Loucy (cell line): ENCODE results near the gene OGA.

Experiments used
- H2AFZ ChIP-seq: fragments of 200-600 bp; sonication (generic); 2 replicates; pipeline ENCODE4 v1.6.0; 2016; ENCODE audit warnings: antibody characterized with exemption, mild to moderate bottlenecking, low read length, moderate library complexity
- H3F3A ChIP-seq: fragments of 200-600 bp; 2 replicates; pipeline ENCODE4 v1.6.0; 2016; ENCODE audit warnings: antibody characterized with exemption, low read depth, mild to moderate bottlenecking
- H3K27me3 ChIP-seq: fragments of 200-600 bp; sonication (generic); 2 replicates; pipeline ENCODE4 v1.6.1; 2014; ENCODE audit warnings: low read length, mild to moderate bottlenecking; ENCODE audit not compliant: insufficient read depth, poor library complexity, severe bottlenecking
- H3K36me3 ChIP-seq: fragments of 200-600 bp; sonication (generic); 2 replicates; pipeline ENCODE4 v1.6.1; 2016; ENCODE audit warnings: low read length; ENCODE audit not compliant: insufficient read depth
- H3K4me1 ChIP-seq: fragments of 200-600 bp; sonication (generic); 2 replicates; pipeline ENCODE4 v1.5.1; 2014; ENCODE audit warnings: low read length, mild to moderate bottlenecking; ENCODE audit not compliant: insufficient read depth, poor library complexity, severe bottlenecking
- H3K4me2 ChIP-seq: fragments of 200-600 bp; sonication (generic); 2 replicates; pipeline ENCODE4 v1.6.0; 2014; ENCODE audit warnings: antibody characterized with exemption, low read length, low read depth, mild to moderate bottlenecking; ENCODE audit not compliant: poor library complexity, severe bottlenecking
- H3K4me3 ChIP-seq: fragments of 200-600 bp; sonication (generic); 2 replicates; pipeline ENCODE4 v1.5.1; 2014; ENCODE audit warnings: low read length, mild to moderate bottlenecking, mixed read lengths; ENCODE audit not compliant: poor library complexity, severe bottlenecking
- H3K79me2 ChIP-seq: fragments of 200-600 bp; sonication (generic); 2 replicates; pipeline ENCODE4 v1.6.1; 2014; ENCODE audit warnings: low read length; ENCODE audit not compliant: insufficient read depth
- H3K9ac ChIP-seq: fragments of 200-600 bp; sonication (generic); 2 replicates; pipeline ENCODE4 v1.6.0; 2014; ENCODE audit warnings: mild to moderate bottlenecking, low read depth, low read length, moderate library complexity; ENCODE audit not compliant: poor library complexity, severe bottlenecking
- H3K9me2 ChIP-seq: fragments of 200-600 bp; sonication (generic); replicated peaks from 2 replicates; pipeline ENCODE4 v1.6.1; 2016; ENCODE audit warnings: low read depth, low read length, mixed read lengths
- H3K9me3 ChIP-seq: fragments of 200-600 bp; sonication (generic); 2 replicates; pipeline ENCODE4 v1.6.1; 2014; ENCODE audit warnings: mild to moderate bottlenecking, antibody characterized with exemption, low read length, low read depth; ENCODE audit not compliant: insufficient read depth
- H4K20me1 ChIP-seq: fragments of 200-600 bp; sonication (generic); 2 replicates; pipeline ENCODE4 v1.6.0; 2014; ENCODE audit warnings: antibody characterized with exemption, low read length, mild to moderate bottlenecking; ENCODE audit not compliant: insufficient read depth, poor library complexity, severe bottlenecking
- EZH2phosphoT487 ChIP-seq: fragments of 200-600 bp; IDR thresholded peaks from 2 replicates; pipeline ENCODE4 v1.6.1; 2018; ENCODE audit warnings: antibody characterized with exemption, mild to moderate bottlenecking, moderate library complexity, borderline replicate concordance
- TF ChIP-seq, protein P1 (sequence below): fragments of 200-600 bp; sonication (generic); conservative IDR thresholded peaks from 2 replicates; pipeline ENCODE4 v1.5.1; 2014; ENCODE audit warnings: mild to moderate bottlenecking, antibody characterized with exemption, low read length

OGA gene

DNA sequence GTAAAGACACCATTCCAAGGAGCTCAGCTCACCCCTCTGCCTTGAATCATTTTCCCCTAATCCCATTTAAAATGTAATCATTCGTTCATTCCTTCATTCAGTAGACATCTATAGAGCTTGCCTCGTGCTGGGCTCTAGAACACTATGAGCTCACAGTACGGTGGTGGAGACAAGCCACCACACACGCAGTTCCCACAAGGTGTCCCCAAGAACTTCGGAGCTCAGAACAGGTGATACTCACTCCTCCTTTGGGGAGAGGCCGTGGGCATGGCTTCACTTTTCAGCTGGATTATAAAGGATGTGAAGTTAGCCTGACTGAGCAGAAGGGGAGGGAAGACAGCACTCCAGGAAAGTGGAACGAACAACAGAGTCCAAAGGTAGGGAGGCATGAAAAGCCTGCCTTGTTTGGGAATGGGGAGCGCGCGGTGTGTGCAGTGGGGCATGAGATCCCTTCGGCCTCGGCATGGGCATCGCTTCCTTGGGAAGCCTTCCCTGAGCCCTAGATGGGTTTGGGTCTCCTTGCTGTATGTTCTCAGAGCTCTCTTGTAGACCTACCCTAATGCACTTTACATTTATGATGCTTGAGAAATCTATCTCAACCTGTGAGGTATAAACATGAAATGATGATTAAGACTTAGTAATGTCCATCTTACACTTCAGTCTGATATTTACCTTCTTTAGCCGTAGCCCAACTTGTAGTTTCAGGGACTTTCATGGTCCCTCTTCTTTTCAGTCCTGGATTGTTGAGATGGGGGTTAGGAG is 809 bp upstream of the OGA start:
- no peaks in the 10 kb centered on the region for H3K36me3 ChIP-seq
- H3K4me1 ChIP-seq: peaks cover 43% of the 10 kb centered on the region
- H3K4me2 ChIP-seq: peak overlapping the region; percentile 90
- H3K79me2 ChIP-seq: peaks cover 57% of the 10 kb centered on the region
- H2AFZ ChIP-seq: peak overlapping the region; percentile 86
- no peaks in the 10 kb centered on the region for H3K27me3 ChIP-seq
- H3K9me2 ChIP-seq: no peaks in the 10 kb centered on the region
- peak overlapping the region; percentile 79 for H3K4me3 ChIP-seq
- H4K20me1 ChIP-seq: peaks cover 40% of the 10 kb centered on the region
- no peaks in the 10 kb centered on the region for H3F3A ChIP-seq
- no peaks in the 10 kb centered on the region for H3K9me3 ChIP-seq
- TF ChIP-seq EZH2phosphoT487: no peak
- peak overlapping the region; percentile 76 for H3K9ac ChIP-seq

DNA sequence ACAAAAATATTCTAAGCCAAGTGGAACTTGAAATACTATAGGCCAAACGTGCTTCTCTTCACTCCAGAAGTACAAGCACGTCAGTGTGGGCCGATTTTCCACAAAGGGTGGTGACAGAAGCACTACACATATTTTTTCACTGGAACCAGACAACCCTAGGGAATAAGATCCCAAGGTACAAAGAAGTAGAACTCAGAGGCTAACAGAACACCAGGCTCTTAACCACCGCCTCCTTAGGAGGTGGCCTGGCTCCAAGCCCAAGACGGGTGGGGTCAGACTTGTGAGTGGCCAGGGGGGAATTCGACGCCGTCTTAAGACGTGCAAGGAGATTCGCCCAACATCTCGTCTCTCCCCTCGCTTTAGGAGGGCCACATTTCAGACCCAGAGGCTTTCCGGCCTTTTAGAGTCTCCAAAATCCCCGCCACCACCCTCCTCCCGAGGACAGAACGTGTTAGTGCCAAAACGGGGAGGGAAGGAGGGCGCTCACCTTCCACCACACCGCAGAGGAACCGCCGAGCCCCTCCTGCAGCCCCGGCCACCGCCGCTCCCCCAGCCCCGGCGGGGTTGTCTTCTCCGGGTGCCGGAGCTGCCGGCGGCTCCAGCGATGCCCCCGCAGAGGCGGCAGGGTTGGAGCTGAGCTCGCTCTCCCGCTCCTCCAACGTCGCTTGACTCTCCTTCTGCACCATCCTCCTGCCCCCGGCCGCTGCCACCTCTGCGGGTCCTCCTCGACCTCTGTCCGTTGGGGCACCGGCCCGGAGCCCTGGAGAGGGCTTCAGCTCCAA is 716 bp downstream of the OGA start:
- Histone ChIP-seq H3K4me1 (peaks cover 56% of the 10 kb centered on the region), H3F3A (no peaks in the 10 kb centered on the region), H4K20me1 (peaks cover 56% of the 10 kb centered on the region), H3K9ac (peak overlapping the region; percentile 91), H3K4me3 (peak overlapping the region; percentile 98), H3K4me2 (peak overlapping the region; percentile 100), H3K9me3 (no peaks in the 10 kb centered on the region), H2AFZ (no peak overlapping the region), H3K9me2 (no peaks in the 10 kb centered on the region), H3K79me2 (peaks cover 72% of the 10 kb centered on the region), H3K36me3 (peaks cover 7% of the 10 kb centered on the region; the same call in 1 of the 2 replicates), H3K27me3 (no peaks in the 10 kb centered on the region)
- TF ChIP-seq EZH2phosphoT487: no peak
- TF ChIP-seq, protein P1, sequence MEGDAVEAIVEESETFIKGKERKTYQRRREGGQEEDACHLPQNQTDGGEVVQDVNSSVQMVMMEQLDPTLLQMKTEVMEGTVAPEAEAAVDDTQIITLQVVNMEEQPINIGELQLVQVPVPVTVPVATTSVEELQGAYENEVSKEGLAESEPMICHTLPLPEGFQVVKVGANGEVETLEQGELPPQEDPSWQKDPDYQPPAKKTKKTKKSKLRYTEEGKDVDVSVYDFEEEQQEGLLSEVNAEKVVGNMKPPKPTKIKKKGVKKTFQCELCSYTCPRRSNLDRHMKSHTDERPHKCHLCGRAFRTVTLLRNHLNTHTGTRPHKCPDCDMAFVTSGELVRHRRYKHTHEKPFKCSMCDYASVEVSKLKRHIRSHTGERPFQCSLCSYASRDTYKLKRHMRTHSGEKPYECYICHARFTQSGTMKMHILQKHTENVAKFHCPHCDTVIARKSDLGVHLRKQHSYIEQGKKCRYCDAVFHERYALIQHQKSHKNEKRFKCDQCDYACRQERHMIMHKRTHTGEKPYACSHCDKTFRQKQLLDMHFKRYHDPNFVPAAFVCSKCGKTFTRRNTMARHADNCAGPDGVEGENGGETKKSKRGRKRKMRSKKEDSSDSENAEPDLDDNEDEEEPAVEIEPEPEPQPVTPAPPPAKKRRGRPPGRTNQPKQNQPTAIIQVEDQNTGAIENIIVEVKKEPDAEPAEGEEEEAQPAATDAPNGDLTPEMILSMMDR: no peak

DNA sequence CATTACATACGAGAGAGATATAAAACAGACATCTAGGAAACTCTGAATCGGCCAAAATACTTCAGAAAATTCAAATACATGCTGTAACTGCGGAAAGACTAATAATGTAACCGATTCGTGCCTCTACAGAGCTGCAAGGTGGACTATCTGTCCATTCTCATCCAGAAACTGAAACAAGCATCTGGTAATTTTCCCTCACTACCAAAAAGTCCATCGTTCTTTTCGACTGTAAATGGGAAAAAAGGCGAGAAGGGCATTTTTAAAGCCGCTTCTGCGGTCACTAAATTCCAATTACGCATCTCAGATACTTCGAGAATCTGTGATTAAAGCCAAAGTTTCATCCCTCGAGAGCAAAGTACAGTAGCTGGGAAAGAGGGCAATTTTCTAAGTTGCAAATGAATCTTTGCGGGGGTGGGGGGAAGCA is 1.3 kb downstream of the OGA start:
- H3K9me2 ChIP-seq: no peaks in the 10 kb centered on the region
- peak overlapping the region; percentile 91 for H3K9ac ChIP-seq
- H3K36me3 ChIP-seq: peaks cover 12% of the 10 kb centered on the region; the same call in 1 of the 2 replicates
- peak overlapping the region; percentile 98 for H3K4me3 ChIP-seq
- peaks cover 56% of the 10 kb centered on the region for H3K4me1 ChIP-seq
- H3F3A ChIP-seq: no peaks in the 10 kb centered on the region
- no peak overlapping the region for H2AFZ ChIP-seq
- H3K27me3 ChIP-seq: no peaks in the 10 kb centered on the region
- H3K9me3 ChIP-seq: no peaks in the 10 kb centered on the region
- H3K79me2 ChIP-seq: peaks cover 78% of the 10 kb centered on the region
- H4K20me1 ChIP-seq: peaks cover 62% of the 10 kb centered on the region
- no peak for TF ChIP-seq EZH2phosphoT487
- TF ChIP-seq, protein P1: no peak
- peak overlapping the region; percentile 100 for H3K4me2 ChIP-seq
